ENCODE data around the gene CENPB.

DNA sequence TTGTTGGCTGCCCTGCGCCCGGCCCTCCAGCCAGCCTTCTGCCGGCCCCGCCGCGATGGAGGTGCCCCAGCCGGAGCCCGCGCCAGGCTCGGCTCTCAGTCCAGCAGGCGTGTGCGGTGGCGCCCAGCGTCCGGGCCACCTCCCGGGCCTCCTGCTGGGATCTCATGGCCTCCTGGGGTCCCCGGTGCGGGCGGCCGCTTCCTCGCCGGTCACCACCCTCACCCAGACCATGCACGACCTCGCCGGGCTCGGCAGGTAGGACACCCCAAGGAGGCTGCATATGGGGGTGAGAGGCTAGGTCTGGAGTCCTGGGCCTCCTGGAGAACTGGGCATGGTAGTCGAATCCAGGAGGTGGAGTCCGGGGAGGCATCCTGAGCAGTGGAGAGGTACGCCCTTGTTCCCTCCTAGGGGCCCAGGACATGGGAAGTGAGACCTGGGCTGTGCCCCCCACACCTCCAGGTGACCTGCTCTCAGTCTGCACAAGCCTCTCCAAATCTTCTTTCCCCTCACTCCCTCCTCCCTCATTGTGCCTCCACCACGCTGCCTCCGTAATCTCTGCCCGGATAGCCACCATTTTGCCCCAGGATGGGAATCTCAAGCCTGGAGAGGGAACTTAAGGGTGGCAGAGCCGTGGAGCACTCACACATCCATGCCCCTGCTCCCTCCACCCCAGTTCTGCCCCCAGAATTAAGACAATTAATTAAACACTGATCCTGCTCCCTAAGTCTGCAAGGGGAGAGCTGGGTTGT lies 10.1 kb upstream of the CENPB start:
- TF ChIP-seq, protein P1, sequence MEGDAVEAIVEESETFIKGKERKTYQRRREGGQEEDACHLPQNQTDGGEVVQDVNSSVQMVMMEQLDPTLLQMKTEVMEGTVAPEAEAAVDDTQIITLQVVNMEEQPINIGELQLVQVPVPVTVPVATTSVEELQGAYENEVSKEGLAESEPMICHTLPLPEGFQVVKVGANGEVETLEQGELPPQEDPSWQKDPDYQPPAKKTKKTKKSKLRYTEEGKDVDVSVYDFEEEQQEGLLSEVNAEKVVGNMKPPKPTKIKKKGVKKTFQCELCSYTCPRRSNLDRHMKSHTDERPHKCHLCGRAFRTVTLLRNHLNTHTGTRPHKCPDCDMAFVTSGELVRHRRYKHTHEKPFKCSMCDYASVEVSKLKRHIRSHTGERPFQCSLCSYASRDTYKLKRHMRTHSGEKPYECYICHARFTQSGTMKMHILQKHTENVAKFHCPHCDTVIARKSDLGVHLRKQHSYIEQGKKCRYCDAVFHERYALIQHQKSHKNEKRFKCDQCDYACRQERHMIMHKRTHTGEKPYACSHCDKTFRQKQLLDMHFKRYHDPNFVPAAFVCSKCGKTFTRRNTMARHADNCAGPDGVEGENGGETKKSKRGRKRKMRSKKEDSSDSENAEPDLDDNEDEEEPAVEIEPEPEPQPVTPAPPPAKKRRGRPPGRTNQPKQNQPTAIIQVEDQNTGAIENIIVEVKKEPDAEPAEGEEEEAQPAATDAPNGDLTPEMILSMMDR (IDR thresholded peaks at IDR 0.05), result no peak
- no peak for TF ChIP-seq POLR2A (IDR thresholded peaks at IDR 0.05)
